ENCODE data around the gene KCNK4. TPM values are rescaled to one million over a fixed set of nuclear protein-coding genes. Genes with fewer than 3 reads are reported as not detected.

Gene KCNK4
- not detected for total RNA-seq

- intact Hi-C loops (cut with DNase I): no loop called here
- Histone ChIP-seq H3K27me3 (peaks cover 13% of the 10 kb centered on the region), H3K36me3 (no peaks in the 10 kb centered on the region), H3K27ac (no peak within 1 kb of the TSS), H3K9me3 (no peaks in the 10 kb centered on the region), H3K4me3 (peak within 1 kb of the TSS; percentile 47 to 61), H3K4me1 (peaks cover 7 to 11% of the 10 kb centered on the region in 2 donors)
- no peak for TF ChIP-seq CTCF (IDR thresholded peaks at IDR 0.05)
- no peak for DNase-seq (ENCODE audit: low spot score in 2 of 2)
These were observed at the start of gene KCNK4 for GRCh38 chr11:64291262-64291751. TSS of gene KCNK4 (plus strand) at chr11:64291302. CDS start at chr11:64293019, 1,717 bp downstream.

- TF ChIP-seq CTCF (IDR thresholded peaks at IDR 0.05): peak in 1 of 3 experiments; percentile 29
- Histone ChIP-seq H3K4me1 (peaks cover 6 to 28% of the 10 kb centered on the region in 2 donors), H3K27ac (peak overlapping the region; percentile 96 to 99), H3K9me3 (no peaks in the 10 kb centered on the region), H3K36me3 (peaks cover 28 to 32% of the 10 kb centered on the region in 2 donors), H3K27me3 (no peaks in the 10 kb centered on the region), H3K4me3 (peak overlapping the region; percentile 91 to 97)
- intact Hi-C loops (cut with DNase I): loop anchor here (1.0 to 2.0 kb wide), 2 partner anchors 29 to 63 kb away; partner anchors contain the start of gene ESRRA
- DNase-seq (ENCODE audit: low spot score in 2 of 2): peak in 1 of 2 donors; percentile 80
These were observed 49.4 kb upstream of the KCNK4 start for GRCh38 chr11:64241491-64242374.

GRCh38 chr11:64243236-64243854, 47.8 kb upstream of the KCNK4 start:
- Histone ChIP-seq H3K9me3 (no peaks in the 10 kb centered on the region), H3K36me3 (peaks cover 15 to 19% of the 10 kb centered on the region in 2 donors), H3K4me3 (peak overlapping the region in 1 of 2 donors; percentile 91), H3K27ac (peak overlapping the region in 1 of 2 donors; percentile 96), H3K4me1 (peaks cover 15 to 32% of the 10 kb centered on the region in 2 donors), H3K27me3 (no peaks in the 10 kb centered on the region)
- no peak for DNase-seq (ENCODE audit: low spot score in 2 of 2)
- no peak for TF ChIP-seq CTCF (IDR thresholded peaks at IDR 0.05)
- intact Hi-C loops (cut with DNase I): no loop called here

GRCh38 chr11:64244107-64244506, 47.0 kb upstream of the KCNK4 start:
- peak overlapping the region; percentile 80 to 94 for H3K27ac ChIP-seq
- H3K4me3 ChIP-seq: no peak overlapping the region
- H3K9me3 ChIP-seq: no peaks in the 10 kb centered on the region
- DNase-seq (ENCODE audit: low spot score in 2 of 2): no peak
- no peaks in the 10 kb centered on the region for H3K27me3 ChIP-seq
- intact Hi-C loops (cut with DNase I): no loop called here
- no peak for TF ChIP-seq CTCF (IDR thresholded peaks at IDR 0.05)
- H3K36me3 ChIP-seq: peaks cover 11 to 13% of the 10 kb centered on the region in 2 donors
- H3K4me1 ChIP-seq: peaks cover 15 to 32% of the 10 kb centered on the region in 2 donors

- TF ChIP-seq CTCF (IDR thresholded peaks at IDR 0.05): no peak
- no peak for DNase-seq (ENCODE audit: low spot score in 2 of 2)
- Histone ChIP-seq H3K27ac (peak overlapping the region; percentile 80 to 94), H3K27me3 (no peaks in the 10 kb centered on the region), H3K4me3 (peak overlapping the region; percentile 68 to 79), H3K9me3 (no peaks in the 10 kb centered on the region), H3K4me1 (peaks cover 15 to 29% of the 10 kb centered on the region in 2 donors), H3K36me3 (peaks cover 11 to 13% of the 10 kb centered on the region in 2 donors)
- intact Hi-C loops (cut with DNase I): no loop called here
These were observed 46.1 kb upstream of the KCNK4 start for GRCh38 chr11:64244966-64245365.

Measured in ascending aorta (tissue), 2 donors.